HL-60 (cell line): ENCODE data around the gene OR2C3.

Experiments
- CTCF ChIP-seq: IDR thresholded peaks from one replicate; pipeline ENCODE4 v1.5.1; 2011; ENCODE audit warnings: low read length, control low read depth, inconsistent platforms; ENCODE audit not compliant: insufficient read depth
- SPI1 ChIP-seq: IDR thresholded peaks from 2 replicates; pipeline ENCODE4 v1.6.1; 2012; ENCODE audit warnings: low read depth, mild to moderate bottlenecking, borderline replicate concordance

DNA sequence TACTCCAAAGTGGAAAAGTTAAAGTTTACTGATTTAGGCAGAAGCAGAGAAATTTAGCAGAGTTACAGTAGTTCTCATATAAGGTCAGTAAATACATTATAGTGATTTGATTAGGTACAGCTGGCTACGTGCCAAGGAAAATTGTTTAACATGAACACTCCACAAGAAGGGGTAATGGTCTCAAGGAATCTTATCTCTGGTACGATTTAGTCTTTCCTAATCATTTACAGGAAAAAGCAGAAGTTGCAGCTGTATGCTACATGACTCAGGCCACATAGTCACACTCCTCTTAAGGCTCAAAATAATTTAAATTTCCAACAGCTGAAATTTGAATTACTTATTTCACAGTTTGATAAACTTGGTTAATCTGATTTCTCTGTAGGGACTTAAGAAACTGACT, 41.5 kb downstream of the OR2C3 start:
- TF ChIP-seq SPI1 (peak; percentile 75; the same call in 1 of the 2 replicates), CTCF (no peak)
